Liver (tissue), 3 donors: ENCODE results near the gene MAPKAPK2.

Experiments used
- CTCF ChIP-seq: fragments of 150-350 bp; IDR thresholded peaks from 2 replicates; pipeline ENCODE4 v1.5.1; 2017; ENCODE audit warnings: improper control_type of control experiment, low read depth, low read length; ENCODE audit not compliant: missing input control
- GABPA ChIP-seq, 2 donors: IDR thresholded peaks in 1 of 2; conservative IDR thresholded peaks in 1 of 2; 2 replicates each; pipeline ENCODE4 v1.6.1; 2016; ENCODE audit warnings: antibody characterized with exemption in 2 of 2, mild to moderate bottlenecking in 1 of 2, moderate library complexity in 1 of 2
- HNF4A ChIP-seq, 2 donors: conservative IDR thresholded peaks; 2 replicates each; pipeline ENCODE4 v1.6.1; 2016; ENCODE audit warnings: antibody characterized with exemption in 2 of 2, mild to moderate bottlenecking in 2 of 2
- JUND ChIP-seq, 2 donors: IDR thresholded peaks; 2 replicates each; pipeline ENCODE4 v1.6.1; 2016; ENCODE audit warnings: antibody characterized with exemption in 2 of 2
- MAX ChIP-seq: IDR thresholded peaks from 2 replicates; pipeline ENCODE4 v1.6.1; 2016; ENCODE audit warnings: antibody characterized with exemption
- RAD21 ChIP-seq, 2 donors: IDR thresholded peaks; 2 replicates each; pipeline ENCODE4 v1.6.1; 2016; ENCODE audit warnings: antibody characterized with exemption in 2 of 2, mild to moderate bottlenecking in 2 of 2
- REST ChIP-seq: IDR thresholded peaks from 2 replicates; pipeline ENCODE4 v1.6.1; 2016; ENCODE audit warnings: antibody characterized with exemption, mild to moderate bottlenecking
- SP1 ChIP-seq: IDR thresholded peaks from 2 replicates; pipeline ENCODE4 v1.6.1; 2018; ENCODE audit warnings: antibody characterized with exemption, mild to moderate bottlenecking
- TAF1 ChIP-seq: conservative IDR thresholded peaks from 2 replicates; pipeline ENCODE4 v1.6.1; 2016; ENCODE audit warnings: antibody characterized with exemption, mild to moderate bottlenecking
- ZBTB33 ChIP-seq: IDR thresholded peaks from 2 replicates; pipeline ENCODE4 v1.6.1; 2016; ENCODE audit warnings: antibody characterized with exemption
- donor health status: healthy.
- donor health status: healthy.

GRCh38 chr1:206715552-206716158 lies 30.9 kb downstream of the MAPKAPK2 start:
- TF ChIP-seq CTCF (no peak), ZBTB33 (no peak), MAX (no peak), RAD21 (IDR thresholded peaks at IDR 0.05) (no peak), REST (no peak), TAF1 (no peak), HNF4A (conservative IDR thresholded peaks at IDR 0.05) (no peak), JUND (IDR thresholded peaks at IDR 0.05) (no peak), GABPA (IDR thresholded peaks at IDR 0.05 in 1 of 2, conservative IDR thresholded peaks at IDR 0.05 in 1 of 2) (no peak), SP1 (no peak)
